Measurements from ENCODE around the gene SLC35E4. TPM values are rescaled to one million over a fixed set of nuclear protein-coding genes. Genes with fewer than 3 reads are reported as not detected.

Gene SLC35E4
- total RNA-seq, 2 donors from 2014 or later: 4.4 to 7.8 TPM

GRCh38 chr22:30643055-30643875 lies 7.7 kb downstream of the SLC35E4 start:
- intact Hi-C loops (cut with DNase I): no loop called here
- no peak for DNase-seq (ENCODE audit: low spot score)

GRCh38 chr22:30646518-30647160 lies 11.1 kb downstream of the SLC35E4 start:
- intact Hi-C loops (cut with DNase I): no loop called here
- no peak for DNase-seq (ENCODE audit: low spot score)

- DNase-seq (ENCODE audit: low spot score): no peak
- intact Hi-C loops (cut with DNase I): no loop called here
Measured at GRCh38 chr22:30647536-30647935, 12.0 kb downstream of the SLC35E4 start.

GRCh38 chr22:30648825-30649224 lies 13.2 kb downstream of the SLC35E4 start:
- intact Hi-C loops (cut with DNase I): no loop called here

GRCh38 chr22:30649430-30650007 lies 13.9 kb downstream of the SLC35E4 start:
- intact Hi-C loops (cut with DNase I): no loop called here
- DNase-seq (ENCODE audit: low spot score): peak; percentile 91

More at GRCh38 chr22:30648825-30649224, 13.2 kb downstream of the SLC35E4 start:
- no peak for DNase-seq (ENCODE audit: low spot score)

GRCh38 chr22:30650508-30651116 lies 15.0 kb downstream of the SLC35E4 start:
- DNase-seq (ENCODE audit: low spot score): no peak
- intact Hi-C loops (cut with DNase I): no loop called here

GRCh38 chr22:30652852-30653251 lies 17.3 kb downstream of the SLC35E4 start:
- no peak for DNase-seq (ENCODE audit: low spot score)
- intact Hi-C loops (cut with DNase I): no loop called here

- intact Hi-C loops (cut with DNase I): no loop called here
Measured at GRCh38 chr22:30654361-30654760, 18.8 kb downstream of the SLC35E4 start.

GRCh38 chr22:30655532-30655931 lies 20.0 kb downstream of the SLC35E4 start:
- no peak for DNase-seq (ENCODE audit: low spot score)
- intact Hi-C loops (cut with DNase I): no loop called here

More at GRCh38 chr22:30654361-30654760, 18.8 kb downstream of the SLC35E4 start:
- no peak for DNase-seq (ENCODE audit: low spot score)

- intact Hi-C loops (cut with DNase I): no loop called here
- DNase-seq (ENCODE audit: low spot score): no peak
Measured at GRCh38 chr22:30662040-30662439, 26.5 kb downstream of the SLC35E4 start.

GRCh38 chr22:30664798-30665197 lies 29.2 kb downstream of the SLC35E4 start:
- intact Hi-C loops (cut with DNase I): no loop called here
- no peak for DNase-seq (ENCODE audit: low spot score)

- no peak for DNase-seq (ENCODE audit: low spot score)
- intact Hi-C loops (cut with DNase I): no loop called here
Measured at GRCh38 chr22:30665266-30665665, 29.7 kb downstream of the SLC35E4 start.

GRCh38 chr22:30665786-30666185 lies 30.2 kb downstream of the SLC35E4 start:
- intact Hi-C loops (cut with DNase I): no loop called here
- no peak for DNase-seq (ENCODE audit: low spot score)

- intact Hi-C loops (cut with DNase I): no loop called here
- DNase-seq (ENCODE audit: low spot score): no peak
Measured at GRCh38 chr22:30667107-30667493, 31.5 kb downstream of the SLC35E4 start.

- intact Hi-C loops (cut with DNase I): no loop called here
Measured at GRCh38 chr22:30667494-30668385, 32.2 kb downstream of the SLC35E4 start, which contains the start of gene DUSP18. TSS of gene DUSP18 (minus strand) at chr22:30667875. CDS start at chr22:30664003, 3,872 bp downstream.

GRCh38 chr22:30668386-30668710 lies 32.8 kb downstream of the SLC35E4 start:
- no peak for DNase-seq (ENCODE audit: low spot score)
- intact Hi-C loops (cut with DNase I): no loop called here

More at GRCh38 chr22:30667494-30668385, 32.2 kb downstream of the SLC35E4 start, which contains the start of gene DUSP18:
- DNase-seq (ENCODE audit: low spot score): peak; percentile 99

- DNase-seq (ENCODE audit: low spot score): no peak
- intact Hi-C loops (cut with DNase I): no loop called here
Measured at GRCh38 chr22:30671071-30671470, 35.5 kb downstream of the SLC35E4 start.

- DNase-seq (ENCODE audit: low spot score): no peak
- intact Hi-C loops (cut with DNase I): no loop called here
Measured at GRCh38 chr22:30673136-30673535, 37.6 kb downstream of the SLC35E4 start.

GRCh38 chr22:30674482-30674881 lies 38.9 kb downstream of the SLC35E4 start:
- no peak for DNase-seq (ENCODE audit: low spot score)
- intact Hi-C loops (cut with DNase I): no loop called here
